Measurements from ENCODE around the gene RAB40C.
A peak's percentile ranks its signal among the peaks of the same experiment; 100 is the strongest.

RAB40C gene

GRCh38 chr16:561413-561794 is 28.5 kb upstream of the RAB40C start:
- H3K9me3 ChIP-seq (ENCODE audit: severe bottlenecking): no peaks in the 10 kb centered on the region
- H3K4me3 ChIP-seq (ENCODE audit: low read depth, low read length): no peak overlapping the region
- H3K27me3 ChIP-seq (ENCODE audit: insufficient read depth, low read depth, severe bottlenecking): peaks cover 8% of the 10 kb centered on the region
- no peak for DNase-seq
- no peak for TF ChIP-seq CTCF (IDR thresholded peaks at IDR 0.05; ENCODE audit: low read depth, low read length)
- no peaks in the 10 kb centered on the region for H3K36me3 ChIP-seq
- H3K27ac ChIP-seq: no peak overlapping the region

- peak; percentile 36 for DNase-seq
- no peak overlapping the region for H3K4me3 ChIP-seq (ENCODE audit: low read depth, low read length)
- no peak for TF ChIP-seq CTCF (IDR thresholded peaks at IDR 0.05; ENCODE audit: low read depth, low read length)
- H3K27me3 ChIP-seq (ENCODE audit: insufficient read depth, low read depth, severe bottlenecking): peaks cover 8% of the 10 kb centered on the region
- no peak overlapping the region for H3K27ac ChIP-seq
- H3K9me3 ChIP-seq (ENCODE audit: severe bottlenecking): no peaks in the 10 kb centered on the region
- H3K36me3 ChIP-seq: no peaks in the 10 kb centered on the region
These were observed 27.6 kb upstream of the RAB40C start for GRCh38 chr16:561957-562938.

GRCh38 chr16:563072-563644 is 26.7 kb upstream of the RAB40C start:
- H3K36me3 ChIP-seq: no peaks in the 10 kb centered on the region
- peaks cover 8% of the 10 kb centered on the region for H3K27me3 ChIP-seq (ENCODE audit: insufficient read depth, low read depth, severe bottlenecking)
- H3K27ac ChIP-seq: no peak overlapping the region
- no peak for TF ChIP-seq CTCF (IDR thresholded peaks at IDR 0.05; ENCODE audit: low read depth, low read length)
- no peaks in the 10 kb centered on the region for H3K9me3 ChIP-seq (ENCODE audit: severe bottlenecking)
- no peak overlapping the region for H3K4me3 ChIP-seq (ENCODE audit: low read depth, low read length)
- DNase-seq: no peak

GRCh38 chr16:564690-565418 is 25.0 kb upstream of the RAB40C start:
- Histone ChIP-seq H3K27ac (peak overlapping the region; percentile 72), H3K36me3 (no peaks in the 10 kb centered on the region), H3K27me3 (ENCODE audit: insufficient read depth, low read depth, severe bottlenecking) (peaks cover 3% of the 10 kb centered on the region), H3K9me3 (ENCODE audit: severe bottlenecking) (no peaks in the 10 kb centered on the region), H3K4me3 (ENCODE audit: low read depth, low read length) (no peak overlapping the region)
- TF ChIP-seq CTCF (IDR thresholded peaks at IDR 0.05; ENCODE audit: low read depth, low read length): no peak
- DNase-seq: no peak

- peaks cover 3% of the 10 kb centered on the region for H3K27me3 ChIP-seq (ENCODE audit: insufficient read depth, low read depth, severe bottlenecking)
- no peak overlapping the region for H3K4me3 ChIP-seq (ENCODE audit: low read depth, low read length)
- peak overlapping the region; percentile 72 for H3K27ac ChIP-seq
- no peak for DNase-seq
- no peaks in the 10 kb centered on the region for H3K9me3 ChIP-seq (ENCODE audit: severe bottlenecking)
- no peaks in the 10 kb centered on the region for H3K36me3 ChIP-seq
- no peak for TF ChIP-seq CTCF (IDR thresholded peaks at IDR 0.05; ENCODE audit: low read depth, low read length)
These were observed 24.2 kb upstream of the RAB40C start for GRCh38 chr16:565419-566330.
